GM19193 (cell line): ENCODE measurements around the gene ALK.

Experiments used
- POLR2A ChIP-seq: IDR thresholded peaks from 4 replicates; pipeline ENCODE4 v1.6.1; 2011; ENCODE audit not compliant: insufficient read depth, insufficient read length; ENCODE audit errors: extremely low read depth

The ALK gene

DNA sequence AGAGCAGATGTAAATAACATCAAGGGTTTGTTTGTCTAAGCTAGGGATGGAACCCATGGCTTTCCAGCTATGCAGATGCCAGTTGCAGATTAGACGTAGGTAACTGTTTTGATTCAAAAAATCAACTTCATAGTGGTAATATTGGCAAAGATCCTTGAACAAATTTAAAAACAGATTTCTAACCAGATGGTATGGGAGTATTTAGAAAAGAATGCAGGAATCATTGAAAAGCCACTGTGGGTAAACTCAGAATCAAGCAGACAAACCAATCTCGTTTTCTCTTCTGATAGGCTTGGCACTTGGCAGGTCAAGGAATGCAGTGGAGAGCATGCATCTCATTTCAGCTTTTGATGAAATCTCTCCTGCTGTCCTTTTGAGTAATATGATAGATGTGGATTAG is 428.7 kb downstream of the ALK start:
- no peak for TF ChIP-seq POLR2A

DNA sequence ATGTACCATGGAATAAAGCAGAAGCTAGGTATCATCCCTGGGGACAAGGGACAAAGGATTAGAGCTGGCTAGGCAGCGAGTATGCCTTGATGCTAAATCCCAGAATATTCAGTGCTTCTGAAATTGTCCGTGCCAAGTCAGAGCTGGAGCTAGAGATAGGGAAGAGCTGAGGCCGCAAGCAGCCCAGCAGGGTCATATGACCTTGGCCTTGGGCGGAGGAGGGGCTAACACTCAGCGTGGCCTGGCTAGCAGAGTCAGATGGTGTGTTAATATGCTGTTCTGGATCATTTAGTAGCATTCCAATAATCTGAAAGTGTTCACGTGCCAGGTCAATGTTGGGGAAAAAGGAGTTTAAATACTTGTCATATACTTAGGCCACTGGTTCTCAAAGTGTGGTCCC is 431.3 kb downstream of the ALK start:
- no peak for TF ChIP-seq POLR2A

DNA sequence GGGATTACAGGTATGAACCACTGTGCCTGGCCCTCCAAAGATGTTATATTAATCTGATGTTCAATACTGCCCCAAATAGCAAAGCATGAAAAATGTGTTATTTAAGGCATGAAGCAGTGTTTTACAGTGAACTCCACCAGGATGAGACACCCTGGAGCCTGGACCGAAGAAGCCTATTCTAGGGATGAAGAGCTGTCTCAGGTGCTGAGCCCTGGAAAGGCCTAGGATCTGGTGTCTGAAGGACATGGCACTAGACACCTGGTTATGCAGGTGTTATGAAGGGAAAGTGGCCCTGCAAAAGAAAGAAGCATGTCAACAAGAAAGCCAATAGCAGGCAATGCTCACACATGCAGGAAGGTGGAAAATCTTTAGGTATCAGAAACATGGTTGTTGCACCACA is 431.8 kb downstream of the ALK start:
- TF ChIP-seq POLR2A = no peak

DNA sequence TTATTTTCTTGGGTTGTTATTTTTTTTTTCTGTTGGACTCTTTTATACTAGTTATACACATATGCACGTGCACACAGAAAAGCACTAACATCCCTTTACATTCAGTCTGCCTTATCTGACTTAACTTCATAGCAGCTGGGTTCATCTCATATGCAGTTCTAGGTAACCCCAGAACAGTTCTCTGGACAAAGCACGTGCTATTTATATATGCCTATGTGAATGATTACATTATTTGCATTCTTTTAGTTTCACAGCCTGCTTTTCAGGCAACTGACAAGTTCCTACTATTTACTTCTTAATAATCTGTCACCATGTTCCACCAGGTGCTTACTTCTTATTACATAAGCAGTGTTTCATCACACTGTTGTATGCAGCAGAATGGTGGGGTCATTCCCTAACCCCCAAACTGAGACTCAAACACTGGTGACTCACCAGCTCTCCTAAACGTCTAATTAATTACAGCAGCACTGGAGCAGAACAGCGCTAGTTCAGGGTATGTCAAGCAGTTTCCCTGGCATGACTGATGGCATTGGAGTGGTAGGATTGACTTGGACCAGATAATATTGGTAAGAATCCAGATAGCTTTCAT is 433.3 kb downstream of the ALK start:
- TF ChIP-seq POLR2A = no peak

DNA sequence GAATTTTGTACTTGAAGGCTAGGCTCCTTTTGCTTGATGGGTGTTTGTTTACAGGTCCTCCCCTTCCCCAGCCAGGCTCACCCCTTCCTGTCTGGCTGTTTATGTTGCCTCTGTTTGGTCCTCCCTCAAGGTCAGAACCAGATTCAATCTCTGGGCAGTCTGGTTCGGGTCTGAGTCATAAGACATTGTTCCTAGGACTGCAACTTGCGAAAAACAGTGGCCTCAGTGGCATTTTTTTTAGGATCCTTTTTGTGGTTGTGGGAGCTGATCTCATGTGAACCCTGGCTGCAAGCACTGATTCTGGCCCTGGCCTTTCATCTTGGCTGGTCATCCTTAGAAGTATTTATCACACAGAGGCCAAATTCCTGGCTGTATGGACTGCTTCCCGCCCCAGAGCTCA is 435.8 kb downstream of the ALK start:
- no peak for TF ChIP-seq POLR2A

DNA sequence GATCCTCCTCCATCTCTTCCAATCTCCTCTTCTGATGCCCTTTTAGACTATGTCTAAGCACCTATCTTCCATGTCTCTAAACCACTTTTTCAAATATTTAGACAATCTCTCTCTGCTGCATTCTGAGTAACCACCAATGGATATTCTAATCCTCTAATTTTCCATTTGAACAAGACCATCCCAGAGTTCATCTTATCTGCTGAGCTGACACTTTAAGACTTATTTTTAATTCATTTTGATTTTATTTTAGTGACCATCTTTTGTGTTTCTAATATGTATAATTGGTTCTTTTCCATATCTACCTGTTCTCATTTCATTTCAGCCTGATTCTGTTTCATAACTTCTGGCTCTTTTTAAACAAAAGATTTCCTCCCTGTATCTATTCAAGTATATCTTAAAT is 436.3 kb downstream of the ALK start:
- no peak for TF ChIP-seq POLR2A

DNA sequence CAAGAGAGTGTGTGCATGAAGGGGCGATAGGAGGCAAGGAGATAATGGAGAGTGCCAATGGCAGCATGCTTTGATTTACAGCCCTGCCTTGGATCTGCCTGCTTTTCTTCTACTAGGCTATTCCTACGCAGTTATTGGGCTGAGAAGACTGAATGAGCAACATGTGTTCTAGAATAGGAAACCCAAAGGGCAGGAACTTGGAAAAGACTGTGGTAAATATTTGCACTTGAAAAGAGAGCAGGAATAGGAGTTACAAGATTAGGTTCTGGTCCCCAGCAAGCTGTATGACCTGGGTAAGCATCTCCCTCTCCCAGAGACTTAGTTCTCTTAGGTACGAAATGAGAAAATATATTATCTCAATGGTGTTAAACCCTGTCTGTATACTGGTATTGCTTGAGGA is 438.5 kb downstream of the ALK start:
- no peak for TF ChIP-seq POLR2A

DNA sequence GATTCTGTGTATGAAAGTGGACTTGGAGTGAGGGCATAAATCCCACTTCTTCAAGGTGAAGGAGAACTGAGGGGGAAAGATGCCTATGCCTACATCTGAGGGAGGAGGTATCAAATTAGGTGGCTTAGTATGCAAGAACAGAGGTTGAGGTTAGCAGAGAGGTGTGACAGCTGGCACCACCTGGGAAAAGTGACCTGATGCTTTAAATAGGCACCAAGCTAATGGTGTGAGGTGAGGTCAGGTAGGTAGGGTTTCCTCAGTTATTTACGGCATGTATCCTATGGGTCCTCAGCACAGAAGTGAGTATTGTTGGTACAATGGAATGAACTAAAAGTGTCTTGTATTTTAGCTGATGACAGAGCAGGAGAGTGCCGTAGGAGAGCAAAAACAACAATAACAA is 439.0 kb downstream of the ALK start:
- TF ChIP-seq POLR2A = no peak

DNA sequence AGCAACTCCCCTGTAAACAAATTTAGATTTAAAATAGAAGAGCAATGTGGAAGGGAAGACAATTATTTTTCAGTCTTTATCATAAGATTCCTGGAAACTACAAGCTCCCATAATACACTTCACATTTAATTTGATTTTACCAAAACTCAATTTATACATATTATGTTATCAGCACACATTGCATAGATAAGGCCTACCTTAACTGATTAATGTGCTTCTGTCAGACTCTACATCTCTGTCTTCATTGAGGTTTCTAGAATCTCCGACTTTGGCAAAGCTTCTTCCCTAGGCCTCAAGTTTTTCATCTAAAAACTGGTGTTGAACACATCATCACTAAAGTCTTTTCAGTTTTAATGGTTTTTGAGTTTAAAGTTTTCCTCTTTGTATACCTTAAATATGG is 440.1 kb downstream of the ALK start:
- no peak for TF ChIP-seq POLR2A

DNA sequence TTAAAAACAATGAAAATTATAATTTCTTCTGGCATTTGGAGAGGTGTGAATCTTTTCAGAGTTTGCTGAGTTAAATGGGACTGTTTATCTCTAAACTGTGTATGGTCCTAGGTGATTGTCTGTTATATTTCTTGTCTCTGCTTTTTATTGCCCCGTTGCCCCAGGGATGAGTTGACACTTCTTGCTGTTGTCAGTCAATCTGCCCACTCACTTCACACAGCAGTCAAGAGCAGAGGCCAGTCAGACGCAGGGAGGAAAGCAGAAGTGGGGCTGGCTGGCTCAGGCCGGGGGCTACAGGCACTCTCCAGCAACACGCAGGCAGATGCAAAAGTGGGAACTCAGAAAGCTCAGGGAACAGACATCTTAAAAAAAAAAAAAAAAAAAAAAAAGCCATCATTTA is 441.0 kb downstream of the ALK start:
- no peak for TF ChIP-seq POLR2A

DNA sequence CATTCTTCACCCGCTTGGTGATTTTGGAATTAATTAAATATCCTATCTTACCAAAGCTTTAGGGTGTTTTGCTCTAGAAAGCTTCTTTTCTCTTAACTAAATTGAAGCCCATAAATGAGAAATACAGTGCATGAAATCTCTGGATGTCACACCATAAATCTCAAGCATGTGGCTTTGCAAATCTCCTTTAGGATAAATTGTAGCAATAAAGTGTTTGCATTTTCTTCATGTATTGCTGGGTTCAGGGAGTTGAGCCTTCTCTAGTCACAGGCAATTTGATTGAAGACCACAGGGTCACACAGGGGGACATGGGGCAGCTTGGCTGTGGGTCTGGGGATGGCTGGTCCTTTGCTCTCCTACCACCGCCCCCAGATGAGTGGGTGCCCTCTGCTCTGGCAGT is 442.0 kb downstream of the ALK start:
- TF ChIP-seq POLR2A = no peak

DNA sequence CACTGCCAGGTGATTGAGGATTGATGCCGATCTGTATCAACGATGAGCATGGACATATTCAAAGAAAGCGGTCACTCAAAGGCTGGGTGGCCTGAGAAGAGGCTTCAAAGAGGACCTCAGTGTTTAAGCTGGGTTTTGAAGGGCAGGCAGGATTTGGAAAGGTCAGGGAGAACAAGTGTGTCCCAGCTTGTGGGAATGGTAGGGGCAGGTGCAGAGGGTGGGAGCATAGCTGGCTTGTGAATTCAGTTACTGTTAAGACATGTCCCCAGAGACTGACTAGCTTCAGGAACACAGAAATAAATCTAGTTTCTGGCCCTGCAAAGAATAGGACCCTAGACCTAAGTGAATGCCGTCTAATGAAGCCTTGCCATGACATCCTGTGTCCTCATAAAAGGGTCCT is 442.7 kb downstream of the ALK start:
- TF ChIP-seq POLR2A = no peak

DNA sequence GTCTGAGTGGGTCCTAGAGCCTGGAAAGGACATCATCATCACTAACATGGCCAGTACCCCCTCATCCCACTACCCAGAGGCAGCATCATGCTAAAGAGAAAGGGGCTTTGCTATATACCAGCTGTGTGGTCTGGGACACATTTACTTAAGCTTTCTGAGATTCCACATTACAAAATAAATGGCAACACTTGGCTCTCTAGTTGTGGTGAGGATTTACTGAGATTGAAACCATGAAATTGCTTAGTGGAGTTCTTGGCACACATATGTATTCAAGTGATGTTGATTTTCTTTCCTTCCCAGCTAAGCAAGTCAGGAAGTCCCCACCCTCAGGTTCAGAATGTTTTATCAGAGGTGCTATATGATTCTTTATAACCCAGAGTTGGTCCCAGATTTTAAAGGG is 444.2 kb downstream of the ALK start:
- TF ChIP-seq POLR2A = no peak

DNA sequence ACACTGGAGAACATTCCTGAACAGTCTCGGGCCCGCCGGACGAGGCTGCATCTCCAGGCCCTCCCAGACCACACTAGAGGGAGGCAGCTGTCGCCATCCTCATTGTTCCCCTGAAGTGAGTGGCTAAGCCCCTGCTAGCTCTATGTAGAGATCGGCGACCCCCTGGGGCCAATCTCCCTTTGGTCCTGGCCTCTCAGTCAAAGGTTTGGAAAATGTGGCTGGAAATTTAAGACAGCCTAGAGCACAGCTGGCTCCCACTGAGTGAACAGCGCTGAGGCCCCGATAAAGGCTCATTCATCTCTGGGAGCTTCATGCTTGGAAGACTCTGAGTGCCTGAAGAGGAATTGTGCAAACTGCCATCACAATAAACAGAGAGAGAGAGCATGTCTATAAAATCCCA is 445.9 kb downstream of the ALK start:
- no peak for TF ChIP-seq POLR2A

DNA sequence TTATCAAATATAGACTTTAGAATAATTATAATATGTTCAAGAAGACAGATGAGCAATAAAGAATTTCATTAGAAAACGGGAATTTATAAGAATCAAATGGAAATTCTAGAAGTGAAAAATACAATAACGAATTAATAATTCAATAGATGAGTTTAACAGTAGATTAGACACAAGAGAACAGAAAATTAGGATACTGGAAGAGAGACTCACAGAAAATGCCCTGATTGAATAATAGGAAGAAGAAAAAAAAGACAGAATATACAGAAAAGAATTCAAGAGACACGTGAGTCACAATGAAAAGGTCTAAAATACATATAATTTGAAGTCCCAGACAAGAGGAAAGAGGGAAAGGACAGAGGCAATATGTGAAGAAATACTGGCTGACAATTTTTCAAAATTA is 451.4 kb downstream of the ALK start:
- TF ChIP-seq POLR2A = no peak

DNA sequence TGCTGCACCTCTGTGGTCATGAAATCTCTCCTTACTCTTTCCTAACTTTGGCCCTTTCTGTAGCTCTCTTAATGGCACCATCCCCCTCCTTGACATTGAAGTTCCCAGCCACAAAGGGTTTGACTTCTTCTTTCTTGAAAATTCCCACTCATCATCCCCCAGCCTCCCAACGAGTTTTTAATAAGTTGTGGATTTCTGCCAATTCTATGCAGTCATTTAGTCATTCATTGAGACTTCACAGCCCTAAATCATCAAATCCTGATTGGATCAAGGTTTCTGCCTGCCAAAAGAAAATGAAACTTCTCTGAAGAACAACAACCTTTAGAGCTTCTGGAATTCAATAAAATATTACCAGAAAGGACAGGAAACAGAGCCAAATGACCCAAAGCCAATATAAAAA is 451.9 kb downstream of the ALK start:
- no peak for TF ChIP-seq POLR2A

DNA sequence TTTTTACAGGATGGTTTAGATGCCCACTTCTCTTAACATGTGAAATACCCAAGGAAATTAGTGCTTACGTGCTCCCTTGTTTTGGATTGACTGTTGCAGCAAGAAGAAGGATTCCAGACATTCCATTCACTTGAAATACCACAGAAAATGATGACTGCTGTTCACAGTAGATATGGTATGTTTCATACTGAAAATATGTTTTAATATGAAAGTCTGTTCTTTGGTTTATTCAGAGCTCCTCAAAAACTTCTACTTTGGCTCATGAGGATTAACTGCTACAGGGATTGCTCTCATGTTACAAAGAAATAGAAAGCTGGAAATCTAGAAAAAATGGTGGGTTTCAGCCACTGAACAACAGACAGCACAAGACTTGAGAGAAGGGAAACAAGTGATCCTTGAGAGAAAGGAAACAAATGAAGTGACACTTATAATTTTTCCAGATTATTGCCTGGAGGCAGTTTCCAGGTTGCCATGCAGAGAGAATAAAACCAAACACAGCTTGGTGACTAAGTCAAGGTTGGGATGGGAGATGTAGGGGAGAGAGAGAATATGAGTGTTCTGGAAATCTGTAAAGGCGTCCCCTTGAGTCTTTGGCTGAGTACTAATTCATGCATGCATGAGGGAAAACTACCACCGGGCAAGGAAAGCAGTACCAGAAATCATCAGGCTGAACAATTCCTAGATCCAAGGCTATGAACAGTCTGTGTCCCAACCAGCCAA is 458.0 kb downstream of the ALK start:
- TF ChIP-seq POLR2A = no peak

DNA sequence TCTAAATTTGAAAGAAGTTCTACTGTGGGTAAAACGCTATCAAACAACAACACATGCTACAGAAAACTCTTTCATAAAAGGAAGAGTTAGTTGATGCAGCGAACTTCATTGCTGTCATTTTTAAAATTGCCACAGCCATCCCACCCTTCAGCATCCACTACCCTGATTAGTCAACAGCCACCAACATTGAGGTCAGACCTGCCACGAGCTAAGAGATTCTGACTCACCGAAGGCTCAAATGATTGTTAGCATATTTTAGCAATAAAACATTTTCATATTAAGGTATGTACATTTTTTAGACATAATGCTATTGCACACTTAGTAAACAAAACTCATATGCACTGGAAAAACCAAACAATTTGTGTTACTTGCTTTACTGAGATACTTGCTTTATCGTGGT is 459.1 kb downstream of the ALK start:
- no peak for TF ChIP-seq POLR2A

DNA sequence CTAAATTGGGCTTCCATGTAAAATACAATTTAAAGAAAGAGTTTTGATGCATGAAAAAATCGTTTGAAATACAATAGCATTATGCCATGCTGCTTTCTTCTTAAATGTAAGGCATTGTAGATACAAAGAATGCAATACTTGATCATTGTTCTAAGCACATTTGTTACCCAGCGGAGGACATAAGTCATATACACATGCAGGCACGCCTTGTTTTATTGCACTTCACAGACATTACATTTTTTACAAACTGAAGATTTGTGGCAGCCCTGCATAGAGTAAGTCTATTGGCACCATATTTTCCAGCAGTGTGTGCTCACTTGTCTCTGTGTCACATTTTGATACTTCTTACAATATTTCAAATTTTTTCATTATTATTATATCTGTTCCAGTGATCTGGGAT is 461.2 kb downstream of the ALK start:
- no peak for TF ChIP-seq POLR2A
